SK-N-SH (cell line): ENCODE data around the gene CDC25B. TPM values are rescaled to one million over a fixed set of nuclear protein-coding genes. Genes with fewer than 3 reads are reported as not detected.

ENCODE experiments used
- CTCF ChIA-PET: fragments of 300-600, 350-600 bp; formaldehyde crosslinking; extraction: SDS; loops from one replicate; lab custom pipeline; 2021; lab: Yijun Ruan, JAX
- POLR2A ChIA-PET: fragments of 350-600 bp; sonication (Branson Sonifier 250); formaldehyde crosslinking; extraction: SDS; loops from one replicate; lab custom pipeline; 2020; ENCODE audit warnings: antibody characterized with exemption, inconsistent platforms; lab: Yijun Ruan, JAX
- DNase-seq: peaks from one replicate; pipeline ENCODE4 v3.0.0; 2012
- H2AFZ ChIP-seq: fragments of 200-600 bp; sonication (generic); 2 replicates; pipeline ENCODE4 v1.8.1; 2016; ENCODE audit warnings: antibody characterized with exemption, mild to moderate bottlenecking, low read depth
- H3F3A ChIP-seq: fragments of 200-600 bp; sonication (generic); replicated peaks from 2 replicates; pipeline ENCODE3; 2016; ENCODE audit warnings: antibody characterized with exemption, mild to moderate bottlenecking; ENCODE audit not compliant: insufficient read depth
- H3K27ac ChIP-seq, 2 experiments: fragments of 200-500 bp in 1 of 2; fragments of 200-600 bp in 1 of 2; sonication (Bioruptor generic) in 1 of 2; sonication (generic), shearing (Covaris generic) in 1 of 2; 2 replicates each; pipeline versions ENCODE4 v1.5.1 to v1.6.1; 2014 to 2016; ENCODE audit warnings: low read depth in 2 of 2, inconsistent platforms in 1 of 2, low read length in 1 of 2, mild to moderate bottlenecking in 1 of 2, mixed read lengths in 1 of 2
- H3K27me3 ChIP-seq: fragments of 200-600 bp; sonication (generic), shearing (Covaris generic); 2 replicates; pipeline ENCODE4 v1.6.1; 2016; ENCODE audit warnings: mixed run types; ENCODE audit not compliant: insufficient read depth
- H3K36me3 ChIP-seq, 2 experiments: fragments of 200-500 bp in 1 of 2; fragments of 200-600 bp in 1 of 2; sonication (Bioruptor generic) in 1 of 2; sonication (generic) in 1 of 2; replicated peaks in 1 of 2; 2 replicates each; pipeline versions ENCODE3 to v1.5.1; 2014 to 2016; ENCODE audit warnings: low read length in 1 of 2, mild to moderate bottlenecking in 1 of 2; ENCODE audit not compliant: insufficient read depth in 2 of 2, control insufficient read depth in 1 of 2
- H3K4me1 ChIP-seq, 2 experiments: fragments of 200-500 bp in 1 of 2; fragments of 200-600 bp in 1 of 2; sonication (Bioruptor generic) in 1 of 2; sonication (generic), shearing (Covaris generic) in 1 of 2; 2 replicates each; pipeline versions ENCODE4 v1.5.1 to v1.6.1; 2014 to 2016; ENCODE audit warnings: low read depth in 1 of 2, low read length in 1 of 2, mixed run types in 1 of 2; ENCODE audit not compliant: insufficient read depth in 2 of 2, control insufficient read depth in 1 of 2
- H3K4me2 ChIP-seq: fragments of 200-600 bp; sonication (generic), shearing (Covaris generic); 2 replicates; pipeline ENCODE4 v1.6.1; 2017; ENCODE audit warnings: mixed run types
- H3K4me3 ChIP-seq, 2 experiments: fragments of 200-500 bp in 1 of 2; fragments of 200-600 bp in 1 of 2; sonication (Bioruptor generic) in 1 of 2; sonication (generic), shearing (Covaris generic) in 1 of 2; 2 replicates each; pipeline versions ENCODE4 v1.5.1 to v1.8.1; 2014 to 2016; ENCODE audit warnings: low read depth in 2 of 2, inconsistent platforms in 1 of 2, low read length in 1 of 2, mild to moderate bottlenecking in 1 of 2, mixed read lengths in 1 of 2, moderate library complexity in 1 of 2
- H3K79me2 ChIP-seq: fragments of 200-600 bp; sonication (generic); 2 replicates; pipeline ENCODE4 v1.8.1; 2017; ENCODE audit warnings: mild to moderate bottlenecking; ENCODE audit not compliant: insufficient read depth
- H3K9ac ChIP-seq: fragments of 200-600 bp; sonication (generic); 2 replicates; pipeline ENCODE4 v1.6.1; 2017; ENCODE audit warnings: mixed run types
- H3K9me2 ChIP-seq: fragments of 200-600 bp; sonication (generic); 2 replicates; pipeline ENCODE4 v1.6.1; 2017; ENCODE audit warnings: mixed run types
- H3K9me3 ChIP-seq: fragments of 200-600 bp; sonication (generic); 2 replicates; pipeline ENCODE4 v1.6.1; 2017; ENCODE audit warnings: mixed run types, mild to moderate bottlenecking, moderate library complexity
- H4K20me1 ChIP-seq: fragments of 200-600 bp; sonication (generic); 2 replicates; pipeline ENCODE4 v1.6.1; 2017; ENCODE audit warnings: mild to moderate bottlenecking, mixed run types; ENCODE audit not compliant: insufficient read depth
- EP300 ChIP-seq, 2 experiments: IDR thresholded peaks; 2 replicates each; pipeline versions ENCODE4 v1.4.0 to v1.6.1; 2012; ENCODE audit warnings: borderline replicate concordance in 1 of 2, low read depth in 1 of 2, low read length in 1 of 2
- FOSL2 ChIP-seq: IDR thresholded peaks from 2 replicates; pipeline ENCODE4 v1.4.0; 2012; ENCODE audit warnings: low read depth, mild to moderate bottlenecking, moderate library complexity, borderline replicate concordance
- FOXJ3 ChIP-seq: sonication (generic); formaldehyde crosslinking; IDR thresholded peaks from 2 replicates; pipeline ENCODE4 v1.5.1; 2020; ENCODE audit warnings: mild to moderate bottlenecking, missing genetic modification reagents
- GABPA ChIP-seq: IDR thresholded peaks from 2 replicates; pipeline ENCODE4 v1.4.0; 2012; ENCODE audit warnings: low read depth, mild to moderate bottlenecking
- GATA2 ChIP-seq: sonication (generic); formaldehyde crosslinking; IDR thresholded peaks from 2 replicates; pipeline ENCODE4 v1.5.0; 2020; ENCODE audit warnings: mild to moderate bottlenecking, missing genetic modification reagents
- MEF2A ChIP-seq: IDR thresholded peaks from 2 replicates; pipeline ENCODE4 v1.4.0; 2012; ENCODE audit warnings: low read depth, borderline replicate concordance
- MXI1 ChIP-seq: IDR thresholded peaks from 2 replicates; pipeline ENCODE4 v1.6.1; 2012; ENCODE audit warnings: mild to moderate bottlenecking, low read depth, low read length, improper control_type of control experiment
- NFIC ChIP-seq: IDR thresholded peaks from 2 replicates; pipeline ENCODE4 v1.4.0; 2012; ENCODE audit warnings: borderline replicate concordance
- NRF1 ChIP-seq: IDR thresholded peaks from 2 replicates; pipeline ENCODE4 v1.6.1; 2012; ENCODE audit warnings: low read depth, mild to moderate bottlenecking, low read length
- POLR2AphosphoS5 ChIP-seq: IDR thresholded peaks from 2 replicates; pipeline ENCODE4 v1.6.1; 2012; ENCODE audit warnings: low read depth, low read length
- RCOR1 ChIP-seq: fragments of 150-350 bp; IDR thresholded peaks from 2 replicates; pipeline ENCODE4 v1.6.1; 2017; ENCODE audit warnings: antibody characterized with exemption, low read length
- RFX5 ChIP-seq: IDR thresholded peaks from 2 replicates; pipeline ENCODE4 v1.6.1; 2012; ENCODE audit warnings: mild to moderate bottlenecking, improper control_type of control experiment, low read length
- SIN3A ChIP-seq: IDR thresholded peaks from 2 replicates; pipeline ENCODE4 v1.6.1; 2012; ENCODE audit warnings: low read depth, mild to moderate bottlenecking, low read length, moderate library complexity, borderline replicate concordance
- SMC3 ChIP-seq: IDR thresholded peaks from 2 replicates; pipeline ENCODE4 v1.6.1; 2012; ENCODE audit warnings: low read depth, low read length, improper control_type of control experiment
- TAF1 ChIP-seq: IDR thresholded peaks from 2 replicates; pipeline ENCODE4 v1.6.1; 2012; ENCODE audit warnings: low read depth, mild to moderate bottlenecking, low read length, moderate library complexity, borderline replicate concordance
- TCF12 ChIP-seq: IDR thresholded peaks from 2 replicates; pipeline ENCODE4 v1.4.0; 2012
- TEAD4 ChIP-seq: IDR thresholded peaks from 2 replicates; pipeline ENCODE4 v1.4.0; 2012; ENCODE audit warnings: mild to moderate bottlenecking, borderline replicate concordance; ENCODE audit not compliant: insufficient read depth
- YY1 ChIP-seq: IDR thresholded peaks from 2 replicates; pipeline ENCODE4 v1.4.0; 2012; ENCODE audit warnings: low read depth, mild to moderate bottlenecking
- WGBS: methylation state at CpG from one replicate; pipeline ENCODE4 v1.1.6; 2017; ENCODE audit warnings: low lambda C conversion rate; 5-methylcytosine and 5-hydroxymethylcytosine counted together
- polyA plus RNA-seq, 3 experiments: library from polyadenylated mRNA; depleted of rRNA; stranded (reverse); fragments of >200 nt; gene quantifications; 2 replicates each; pipeline ENCODE4 v1.2.3, GENCODE V29; 2012
- TF ChIP-seq, protein P1 (sequence below): fragments of 150-350 bp; IDR thresholded peaks from 2 replicates; pipeline ENCODE4 v1.6.1; 2016; ENCODE audit warnings: mild to moderate bottlenecking, low read depth, low read length
- TF ChIP-seq, protein P2 (sequence below): IDR thresholded peaks from 2 replicates; pipeline ENCODE4 v1.4.0; 2012; ENCODE audit warnings: low read depth, borderline replicate concordance
- TF ChIP-seq, protein P3 (sequence below): fragments of 150-350 bp; IDR thresholded peaks from 2 replicates; pipeline ENCODE4 v1.6.1; 2017; ENCODE audit warnings: antibody characterized with exemption, low read length, low read depth, borderline replicate concordance
- TF ChIP-seq, protein P4 (sequence below): IDR thresholded peaks from 2 replicates; pipeline ENCODE4 v1.4.0; 2012; ENCODE audit warnings: low read depth, borderline replicate concordance
- TF ChIP-seq, protein P5 (sequence below): fragments of 200-600 bp; sonication (generic); IDR thresholded peaks from 2 replicates; pipeline ENCODE4 v1.6.1; 2017; ENCODE audit warnings: antibody characterized with exemption, mild to moderate bottlenecking, moderate library complexity
- TF ChIP-seq, protein P6 (sequence below): IDR thresholded peaks from 2 replicates; pipeline ENCODE4 v1.4.0; 2012; ENCODE audit warnings: low read depth

CDC25B gene
- 41.5 and 56.5 TPM in 2 replicates for polyA plus RNA-seq (2012; rRNA removed)
- polyA plus RNA-seq (2012; cell fraction: cytosol; rRNA removed) = 26.5 and 35.3 TPM in 2 replicates
- 173 and 208 TPM in 2 replicates for polyA plus RNA-seq (2012; cell fraction: nucleus; rRNA removed)

DNA sequence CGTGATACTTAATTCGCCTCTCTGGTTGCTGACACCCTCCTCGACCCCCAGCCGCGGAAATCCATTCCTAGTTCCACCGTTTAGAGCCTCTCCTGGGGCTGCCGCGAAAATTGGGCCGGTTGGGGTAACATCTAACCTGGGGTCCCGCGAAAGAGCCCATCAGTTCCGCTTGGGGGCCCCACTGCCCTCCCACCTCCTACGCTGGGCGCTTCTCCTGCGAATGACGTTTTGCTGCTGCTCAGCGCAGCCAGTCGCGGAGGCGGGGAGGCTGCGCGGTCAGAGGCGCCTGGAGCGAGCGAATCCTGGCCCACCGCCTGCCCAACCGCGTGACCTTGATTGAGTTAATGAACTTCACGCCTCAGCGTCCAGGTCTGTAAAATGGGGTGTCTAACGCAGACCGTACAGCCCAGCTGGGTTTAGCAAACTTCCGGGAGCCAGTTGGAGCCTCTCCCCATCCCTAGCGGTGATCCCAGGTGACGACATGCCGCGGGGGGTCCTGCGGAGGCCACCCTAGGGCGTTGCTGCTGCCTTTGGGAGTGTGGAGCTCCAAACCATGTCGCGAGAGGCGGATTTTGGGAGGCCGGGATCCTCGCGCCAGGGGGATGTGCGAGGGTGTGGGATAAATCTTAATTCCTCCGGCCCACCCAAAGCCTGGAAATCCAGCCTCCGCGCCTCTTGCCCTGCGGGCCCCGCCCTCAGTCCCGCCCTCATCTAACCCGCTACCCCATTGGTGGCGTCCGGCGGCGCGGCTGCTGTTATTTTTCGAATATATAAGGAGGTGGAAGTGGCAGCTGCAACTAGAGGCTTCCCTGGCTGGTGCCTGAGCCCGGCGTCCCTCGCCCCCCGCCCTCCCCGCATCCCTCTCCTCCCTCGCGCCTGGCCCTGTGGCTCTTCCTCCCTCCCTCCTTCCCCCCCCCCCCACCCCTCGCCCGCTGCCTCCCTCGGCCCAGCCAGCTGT lies at the start of gene CDC25B:
Gene CDC25B (plus strand): TSS at position 800 of the 958 bp plus-strand sequence. CDS start 222 bp downstream, outside the sequence.
- H3F3A ChIP-seq = no peaks in the 10 kb centered on the region
- ChIA-PET CTCF (interaction anchor here (0.7 to 3.5 kb wide), 10 partner anchors 9 to 289 kb away, joined by 3 to 51 read pairs (median 5); partner anchors contain the start of genes AP5S1, CENPB and SPEF1), POLR2A (interaction anchor here (0.9 to 1.5 kb wide), 7 partner anchors 9 to 51 kb away, joined by 3 to 10 read pairs (median 4); partner anchors contain the start of genes ADISSP, AP5S1, CENPB and MAVS)
- H3K36me3 ChIP-seq = peaks cover 13 to 17% of the 10 kb centered on the region in 2 experiments
- peaks cover 17 to 41% of the 10 kb centered on the region in 2 experiments; a peak in 3 of 4 replicates for H3K4me1 ChIP-seq
- peak within 1 kb of the TSS; percentile 72 to 80 for H3K4me3 ChIP-seq
- H3K79me2 ChIP-seq = peaks cover 51% of the 10 kb centered on the region
- H3K4me2 ChIP-seq = peak within 1 kb of the TSS; percentile 98
- DNase-seq = peak; percentile 96
- H3K9ac ChIP-seq = peak within 1 kb of the TSS; percentile 94
- H2AFZ ChIP-seq = peak within 1 kb of the TSS; percentile 90
- peak within 1 kb of the TSS; percentile 91 to 96 for H3K27ac ChIP-seq
- no peaks in the 10 kb centered on the region for H3K9me2 ChIP-seq
- H3K9me3 ChIP-seq = no peaks in the 10 kb centered on the region
- WGBS = 11% methylated on average over 11 of the region's 69 CpGs
- H4K20me1 ChIP-seq = no peaks in the 10 kb centered on the region
- H3K27me3 ChIP-seq = no peaks in the 10 kb centered on the region
- TF ChIP-seq TCF12 (no peak), RFX5 (0 out of 2 replicates have a peak, but pooled peaks have one; percentile 56), RCOR1 (peak; percentile 74; the same call in 1 of the 2 replicates), NFIC (no peak), FOSL2 (no peak), SMC3 (peak; percentile 19; the same call in 1 of the 2 replicates), FOXJ3 (no peak), GATA2 (CRISPR knock-in tag) (no peak), EP300 (IDR thresholded peaks at IDR 0.05; ENCODE audit: borderline replicate concordance in 1 of 2, low read depth in 1 of 2, low read length in 1 of 2) (no peak), SIN3A (peak; percentile 93), TAF1 (peak; percentile 37; the same call in 1 of the 2 replicates), GABPA (no peak), YY1 (no peak; the same call in 1 of the 2 replicates), POLR2AphosphoS5 (no peak; the same call in 1 of the 2 replicates), TEAD4 (no peak), MXI1 (peak; percentile 62), MEF2A (no peak), NRF1 (peak; percentile 46; the same call in 1 of the 2 replicates)
- TF ChIP-seq, protein P1, sequence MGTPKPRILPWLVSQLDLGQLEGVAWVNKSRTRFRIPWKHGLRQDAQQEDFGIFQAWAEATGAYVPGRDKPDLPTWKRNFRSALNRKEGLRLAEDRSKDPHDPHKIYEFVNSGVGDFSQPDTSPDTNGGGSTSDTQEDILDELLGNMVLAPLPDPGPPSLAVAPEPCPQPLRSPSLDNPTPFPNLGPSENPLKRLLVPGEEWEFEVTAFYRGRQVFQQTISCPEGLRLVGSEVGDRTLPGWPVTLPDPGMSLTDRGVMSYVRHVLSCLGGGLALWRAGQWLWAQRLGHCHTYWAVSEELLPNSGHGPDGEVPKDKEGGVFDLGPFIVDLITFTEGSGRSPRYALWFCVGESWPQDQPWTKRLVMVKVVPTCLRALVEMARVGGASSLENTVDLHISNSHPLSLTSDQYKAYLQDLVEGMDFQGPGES = no peak
- TF ChIP-seq, protein P2, sequence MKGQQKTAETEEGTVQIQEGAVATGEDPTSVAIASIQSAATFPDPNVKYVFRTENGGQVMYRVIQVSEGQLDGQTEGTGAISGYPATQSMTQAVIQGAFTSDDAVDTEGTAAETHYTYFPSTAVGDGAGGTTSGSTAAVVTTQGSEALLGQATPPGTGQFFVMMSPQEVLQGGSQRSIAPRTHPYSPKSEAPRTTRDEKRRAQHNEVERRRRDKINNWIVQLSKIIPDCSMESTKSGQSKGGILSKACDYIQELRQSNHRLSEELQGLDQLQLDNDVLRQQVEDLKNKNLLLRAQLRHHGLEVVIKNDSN = peak; percentile 61
- TF ChIP-seq, protein P3, sequence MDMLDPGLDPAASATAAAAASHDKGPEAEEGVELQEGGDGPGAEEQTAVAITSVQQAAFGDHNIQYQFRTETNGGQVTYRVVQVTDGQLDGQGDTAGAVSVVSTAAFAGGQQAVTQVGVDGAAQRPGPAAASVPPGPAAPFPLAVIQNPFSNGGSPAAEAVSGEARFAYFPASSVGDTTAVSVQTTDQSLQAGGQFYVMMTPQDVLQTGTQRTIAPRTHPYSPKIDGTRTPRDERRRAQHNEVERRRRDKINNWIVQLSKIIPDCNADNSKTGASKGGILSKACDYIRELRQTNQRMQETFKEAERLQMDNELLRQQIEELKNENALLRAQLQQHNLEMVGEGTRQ = no peak
- TF ChIP-seq, protein P4, sequence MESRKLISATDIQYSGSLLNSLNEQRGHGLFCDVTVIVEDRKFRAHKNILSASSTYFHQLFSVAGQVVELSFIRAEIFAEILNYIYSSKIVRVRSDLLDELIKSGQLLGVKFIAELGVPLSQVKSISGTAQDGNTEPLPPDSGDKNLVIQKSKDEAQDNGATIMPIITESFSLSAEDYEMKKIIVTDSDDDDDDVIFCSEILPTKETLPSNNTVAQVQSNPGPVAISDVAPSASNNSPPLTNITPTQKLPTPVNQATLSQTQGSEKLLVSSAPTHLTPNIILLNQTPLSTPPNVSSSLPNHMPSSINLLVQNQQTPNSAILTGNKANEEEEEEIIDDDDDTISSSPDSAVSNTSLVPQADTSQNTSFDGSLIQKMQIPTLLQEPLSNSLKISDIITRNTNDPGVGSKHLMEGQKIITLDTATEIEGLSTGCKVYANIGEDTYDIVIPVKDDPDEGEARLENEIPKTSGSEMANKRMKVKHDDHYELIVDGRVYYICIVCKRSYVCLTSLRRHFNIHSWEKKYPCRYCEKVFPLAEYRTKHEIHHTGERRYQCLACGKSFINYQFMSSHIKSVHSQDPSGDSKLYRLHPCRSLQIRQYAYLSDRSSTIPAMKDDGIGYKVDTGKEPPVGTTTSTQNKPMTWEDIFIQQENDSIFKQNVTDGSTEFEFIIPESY = no peak
- TF ChIP-seq, protein P5, sequence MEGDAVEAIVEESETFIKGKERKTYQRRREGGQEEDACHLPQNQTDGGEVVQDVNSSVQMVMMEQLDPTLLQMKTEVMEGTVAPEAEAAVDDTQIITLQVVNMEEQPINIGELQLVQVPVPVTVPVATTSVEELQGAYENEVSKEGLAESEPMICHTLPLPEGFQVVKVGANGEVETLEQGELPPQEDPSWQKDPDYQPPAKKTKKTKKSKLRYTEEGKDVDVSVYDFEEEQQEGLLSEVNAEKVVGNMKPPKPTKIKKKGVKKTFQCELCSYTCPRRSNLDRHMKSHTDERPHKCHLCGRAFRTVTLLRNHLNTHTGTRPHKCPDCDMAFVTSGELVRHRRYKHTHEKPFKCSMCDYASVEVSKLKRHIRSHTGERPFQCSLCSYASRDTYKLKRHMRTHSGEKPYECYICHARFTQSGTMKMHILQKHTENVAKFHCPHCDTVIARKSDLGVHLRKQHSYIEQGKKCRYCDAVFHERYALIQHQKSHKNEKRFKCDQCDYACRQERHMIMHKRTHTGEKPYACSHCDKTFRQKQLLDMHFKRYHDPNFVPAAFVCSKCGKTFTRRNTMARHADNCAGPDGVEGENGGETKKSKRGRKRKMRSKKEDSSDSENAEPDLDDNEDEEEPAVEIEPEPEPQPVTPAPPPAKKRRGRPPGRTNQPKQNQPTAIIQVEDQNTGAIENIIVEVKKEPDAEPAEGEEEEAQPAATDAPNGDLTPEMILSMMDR = peak; percentile 50
- TF ChIP-seq, protein P6, sequence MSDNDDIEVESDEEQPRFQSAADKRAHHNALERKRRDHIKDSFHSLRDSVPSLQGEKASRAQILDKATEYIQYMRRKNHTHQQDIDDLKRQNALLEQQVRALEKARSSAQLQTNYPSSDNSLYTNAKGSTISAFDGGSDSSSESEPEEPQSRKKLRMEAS = peak; percentile 80
